HCT116 (cell line): ENCODE results near the gene TCP11. TPM values are rescaled to one million over a fixed set of nuclear protein-coding genes. Genes with fewer than 3 reads are reported as not detected.

Experiments used
- ATAC-seq: fragments of 200-7000 bp; cut with Tn5 transposase; 2 replicates; pipeline ENCODE4 v1.9.1; 2020; ENCODE audit warnings: mild to moderate bottlenecking, moderate library complexity
- BruUV-seq: library from RNA; stranded (reverse); fragments of 400-500 nt; replicated peaks from 2 replicates; lab custom pipeline; 2021; lab: Mats Ljungman, UMichigan
- CTCF ChIA-PET: fragments of 300-600 bp; sonication (Branson Sonifier 250); formaldehyde crosslinking; loops from one replicate; lab custom pipeline; 2021; ENCODE audit warnings: antibody characterized with exemption; lab: Charles Lee
- POLR2A ChIA-PET: fragments of 300-600, 350-600 bp; sonication (Branson Sonifier 250); formaldehyde crosslinking; loops from one replicate; lab custom pipeline; 2021; ENCODE audit warnings: antibody characterized with exemption; lab: Charles Lee
- RAD21 ChIA-PET, 2 experiments: fragments of 300-600 bp; sonication (Branson Sonifier 250); formaldehyde crosslinking; loops; one replicate each; lab custom pipeline; 2023; ENCODE audit warnings: low total read pairs in 2 of 2; ENCODE audit not compliant: uncharacterized antibody in 2 of 2, unreplicated experiment in 2 of 2, low non-redundant PET in 1 of 2; lab: Charles Lee
- DNase-seq: peaks from one replicate; pipeline ENCODE4 v3.0.0-alpha.2; 2010; ENCODE audit warnings: low read depth, low spot score
- H2AFZ ChIP-seq: fragments of 200-600 bp; shearing (Covaris generic), sonication (generic); 2 replicates; pipeline ENCODE4 v1.6.1; 2017; ENCODE audit warnings: low read depth, mixed run types, mixed read lengths, antibody characterized with exemption, low read length; ENCODE audit not compliant: poor library complexity, severe bottlenecking
- H3K27ac ChIP-seq: 2 replicates; pipeline ENCODE4 v1.5.1; 2012; ENCODE audit warnings: low read depth, low read length
- H3K27me3 ChIP-seq: fragments of 200-600 bp; sonication (generic); 2 replicates; pipeline ENCODE4 v1.6.1; 2016; ENCODE audit warnings: mixed run types, low read length, mixed read lengths; ENCODE audit not compliant: insufficient read depth
- H3K36me3 ChIP-seq, 2 experiments: fragments of 200-500 bp in 1 of 2; fragments of 200-600 bp in 1 of 2; sonication (Bioruptor generic) in 1 of 2; sonication (generic) in 1 of 2; 2 replicates each; pipeline versions ENCODE4 v1.5.1 to v1.6.1; 2014 to 2016; ENCODE audit warnings: low read length in 2 of 2, inconsistent platforms in 1 of 2, mixed read lengths in 1 of 2, mixed run types in 1 of 2; ENCODE audit not compliant: insufficient read depth in 2 of 2, control insufficient read depth in 1 of 2
- H3K4me1 ChIP-seq, 2 experiments: fragments of 200-600 bp in 1 of 2; sonication (generic) in 1 of 2; 2 replicates each; pipeline versions ENCODE4 v1.5.1 to v1.6.1; 2012 to 2017; ENCODE audit warnings: low read length in 2 of 2, inconsistent platforms in 1 of 2, mild to moderate bottlenecking in 1 of 2, mixed read lengths in 1 of 2, mixed run types in 1 of 2, moderate library complexity in 1 of 2; ENCODE audit not compliant: insufficient read depth in 2 of 2, control insufficient read depth in 1 of 2
- H3K4me2 ChIP-seq: fragments of 200-600 bp; sonication (generic); 2 replicates; pipeline ENCODE4 v1.6.1; 2017; ENCODE audit warnings: mixed run types, low read length, mixed read lengths
- H3K4me3 ChIP-seq, 2 experiments: fragments of 200-600 bp in 1 of 2; sonication (generic) in 1 of 2; replicated peaks in 1 of 2; 2 replicates each; pipeline ENCODE4 v1.5.1; 2011 to 2016; ENCODE audit warnings: low read length in 2 of 2, control low read depth in 1 of 2, low read depth in 1 of 2, mild to moderate bottlenecking in 1 of 2, mixed read lengths in 1 of 2, mixed run types in 1 of 2
- H3K79me2 ChIP-seq: fragments of 200-600 bp; sonication (generic); 2 replicates; pipeline ENCODE4 v1.6.1; 2017; ENCODE audit warnings: mild to moderate bottlenecking, mixed run types, low read length, moderate library complexity, mixed read lengths; ENCODE audit not compliant: insufficient read depth
- H3K9ac ChIP-seq: fragments of 200-600 bp; sonication (generic); 2 replicates; pipeline ENCODE4 v1.6.1; 2016; ENCODE audit warnings: low read length, mixed read lengths
- H3K9me2 ChIP-seq: fragments of 200-600 bp; sonication (generic), shearing (Covaris generic); 2 replicates; pipeline ENCODE4 v1.6.1; 2017; ENCODE audit warnings: mixed run types, mild to moderate bottlenecking, moderate library complexity; ENCODE audit not compliant: insufficient read depth
- H3K9me3 ChIP-seq, 2 experiments: fragments of 200-500 bp in 1 of 2; fragments of 200-600 bp in 1 of 2; sonication (Bioruptor generic) in 1 of 2; sonication (generic) in 1 of 2; 2 replicates each; pipeline ENCODE4 v1.6.1; 2014 to 2017; ENCODE audit warnings: low read length in 2 of 2, mixed read lengths in 2 of 2, inconsistent platforms in 1 of 2, low read depth in 1 of 2, mild to moderate bottlenecking in 1 of 2, mixed run types in 1 of 2, moderate library complexity in 1 of 2; ENCODE audit not compliant: control insufficient read depth in 1 of 2, insufficient read depth in 1 of 2
- H4K20me1 ChIP-seq: fragments of 200-600 bp; sonication (generic), shearing (Covaris generic); 2 replicates; pipeline ENCODE4 v1.6.1; 2017; ENCODE audit warnings: mixed run types, mild to moderate bottlenecking, moderate library complexity; ENCODE audit not compliant: insufficient read depth
- CBX3 ChIP-seq: IDR thresholded peaks from 2 replicates; pipeline ENCODE4 v1.6.1; 2012; ENCODE audit warnings: low read depth
- CTCF ChIP-seq, 3 experiments: fragments of 200-600 bp in 1 of 3; sonication (generic) in 1 of 3; IDR thresholded peaks in 2 of 3; conservative IDR thresholded peaks in 1 of 3; 2 replicates each; pipeline ENCODE4 v1.5.1; 2012 to 2017; ENCODE audit warnings: low read depth in 2 of 3, low read length in 2 of 3, antibody characterized with exemption in 1 of 3, borderline replicate concordance in 1 of 3, control low read depth in 1 of 3, mild to moderate bottlenecking in 1 of 3, mixed read lengths in 1 of 3, mixed run types in 1 of 3, moderate library complexity in 1 of 3; ENCODE audit not compliant: insufficient read depth in 1 of 3
- EZH2phosphoT487 ChIP-seq: fragments of 200-600 bp; IDR thresholded peaks from 2 replicates; pipeline ENCODE4 v1.6.1; 2018; ENCODE audit warnings: antibody characterized with exemption, borderline replicate concordance
- FOSL1 ChIP-seq: IDR thresholded peaks from 2 replicates; pipeline ENCODE4 v1.6.1; 2012; ENCODE audit warnings: low read depth
- POLR2A ChIP-seq: IDR thresholded peaks from 2 replicates; pipeline ENCODE4 v1.7.0; 2011; ENCODE audit warnings: borderline replicate concordance; ENCODE audit not compliant: insufficient read depth, insufficient read length; ENCODE audit errors: extremely low read depth
- REST ChIP-seq: IDR thresholded peaks from 2 replicates; pipeline ENCODE4 v1.6.1; 2012; ENCODE audit warnings: low read depth
- SP1 ChIP-seq: IDR thresholded peaks from 2 replicates; pipeline ENCODE4 v1.6.1; 2012; ENCODE audit warnings: low read depth
- TCF7L2 ChIP-seq: IDR thresholded peaks from 2 replicates; pipeline ENCODE4 v1.7.0; 2011; ENCODE audit warnings: borderline replicate concordance, inconsistent platforms; ENCODE audit not compliant: insufficient read depth, insufficient read length; ENCODE audit errors: extremely low read depth
- YY1 ChIP-seq: IDR thresholded peaks from 2 replicates; pipeline ENCODE4 v1.6.1; 2011; ENCODE audit warnings: low read length, low read depth, moderate library complexity, mild to moderate bottlenecking; ENCODE audit not compliant: insufficient replicate concordance; ENCODE audit errors: extremely low read depth
- ZBTB33 ChIP-seq: IDR thresholded peaks from 2 replicates; pipeline ENCODE4 v1.6.1; 2011; ENCODE audit warnings: mild to moderate bottlenecking, low read length, moderate library complexity; ENCODE audit not compliant: insufficient replicate concordance; ENCODE audit errors: extremely low read depth
- intact Hi-C: fragments of 100-400 bp; cut with micrococcal nuclease; formaldehyde crosslinking; loops from 2 replicates; pipeline ENCODE4 v1.10.0; 2022
- total RNA-seq: library from RNA; stranded (reverse); gene quantifications from one replicate; pipeline ENCODE4 v1.2.1, GENCODE V29; 2021; ENCODE audit not compliant: unreplicated experiment

The TCP11 gene
- total RNA-seq, 1 experiment from 2014 or later = not detected

GRCh38 chr6:35071347-35071994 lies 69.7 kb downstream of the TCP11 start:
- ChIA-PET CTCF (no interaction called here), RAD21 (no interaction called here), POLR2A (no interaction called here)
- TF ChIP-seq SP1 (no peak), REST (no peak), POLR2A (no peak), ZBTB33 (no peak), EZH2phosphoT487 (no peak), YY1 (no peak), CTCF (IDR thresholded peaks at IDR 0.05 in 2 of 3, conservative IDR thresholded peaks at IDR 0.05 in 1 of 3; ENCODE audit: borderline replicate concordance in 1 of 3, insufficient read depth in 1 of 3, low read depth in 2 of 3, low read length in 2 of 3) (no peak), CBX3 (no peak), FOSL1 (no peak), TCF7L2 (no peak)
- no peaks in the 10 kb centered on the region for H3K9me2 ChIP-seq
- DNase-seq (no peak), ATAC-seq (no peak)
- H3K4me3 ChIP-seq = no peak overlapping the region
- H3K36me3 ChIP-seq = no peaks in the 10 kb centered on the region; a peak in 1 of 4 replicates
- H3K4me2 ChIP-seq = no peak overlapping the region
- intact Hi-C loops = no loop called here
- H4K20me1 ChIP-seq = no peaks in the 10 kb centered on the region
- no peaks in the 10 kb centered on the region for H3K9me3 ChIP-seq
- no peaks in the 10 kb centered on the region for H3K27me3 ChIP-seq
- no peaks in the 10 kb centered on the region for H3K79me2 ChIP-seq
- H2AFZ ChIP-seq = no peak overlapping the region
- H3K27ac ChIP-seq = no peak overlapping the region
- BruUV-seq = no TSS peak
- H3K4me1 ChIP-seq = no peaks in the 10 kb centered on the region
- no peak overlapping the region for H3K9ac ChIP-seq
